Astrocyte (in vitro differentiated cells and primary cell): ENCODE measurements around the gene UBE2K. TPM values are rescaled to one million over a fixed set of nuclear protein-coding genes. Genes with fewer than 3 reads are reported as not detected.
"Not testable (repeated sequence)": the region's sequence is repeated elsewhere in the genome, so short reads cannot be mapped to it uniquely, and the experiment has no call there.

Experiments
- DNase-seq: peaks from one replicate; pipeline ENCODE4 v3.0.0-alpha.2; 2010; ENCODE audit warnings: low read depth
- FAIRE-seq: peaks from 2 replicates; lab custom pipeline; 2011; peaks lifted over from hg19 to GRCh38; lab: Jason Lieb, UNC
- H2AFZ ChIP-seq: 2 replicates; pipeline ENCODE4 v1.6.0; 2012; ENCODE audit warnings: low read depth, low read length, inconsistent platforms
- H3K27ac ChIP-seq: 2 replicates; pipeline ENCODE4 v1.5.1; 2011; ENCODE audit warnings: low read depth, low read length, inconsistent platforms
- H3K27me3 ChIP-seq: 2 replicates; pipeline ENCODE4 v1.6.0; 2011; ENCODE audit warnings: low read length, inconsistent platforms; ENCODE audit not compliant: insufficient read depth
- H3K36me3 ChIP-seq: 2 replicates; pipeline ENCODE4 v1.5.1; 2011; ENCODE audit warnings: low read length, inconsistent platforms; ENCODE audit not compliant: insufficient read depth
- H3K4me1 ChIP-seq: 2 replicates; pipeline ENCODE4 v1.5.1; 2011; ENCODE audit warnings: low read length, inconsistent platforms; ENCODE audit not compliant: insufficient read depth
- H3K4me2 ChIP-seq: 2 replicates; pipeline ENCODE4 v1.6.0; 2012; ENCODE audit warnings: low read length, inconsistent platforms
- H3K4me3 ChIP-seq: 2 replicates; pipeline ENCODE4 v1.5.1; 2011; ENCODE audit warnings: low read depth, mild to moderate bottlenecking, low read length, inconsistent platforms; ENCODE audit not compliant: insufficient read depth
- H3K79me2 ChIP-seq: 2 replicates; pipeline ENCODE4 v1.6.0; 2012; ENCODE audit warnings: mild to moderate bottlenecking, low read length, inconsistent platforms; ENCODE audit not compliant: insufficient read depth
- H3K9ac ChIP-seq: 2 replicates; pipeline ENCODE4 v1.6.0; 2012; ENCODE audit warnings: mild to moderate bottlenecking, low read length, inconsistent platforms
- H3K9me3 ChIP-seq: 2 replicates; pipeline ENCODE4 v1.5.1; 2012; ENCODE audit warnings: low read depth, mild to moderate bottlenecking, low read length, inconsistent platforms; ENCODE audit not compliant: insufficient read depth
- H4K20me1 ChIP-seq: 2 replicates; pipeline ENCODE4 v1.6.0; 2012; ENCODE audit warnings: low read length, inconsistent platforms; ENCODE audit not compliant: insufficient read depth
- H3K27ac Mint-ChIP-seq: one replicate; pipeline ENCODE4 v1.8.0; 2021; ENCODE audit warnings: mild to moderate bottlenecking, mixed read lengths; ENCODE audit not compliant: unreplicated experiment
- H3K27me3 Mint-ChIP-seq: one replicate; pipeline ENCODE4 v1.8.0; 2021; ENCODE audit warnings: low read depth, mixed read lengths; ENCODE audit not compliant: unreplicated experiment
- H3K36me3 Mint-ChIP-seq: one replicate; pipeline ENCODE4 v1.8.0; 2021; ENCODE audit warnings: low read depth, mixed read lengths; ENCODE audit not compliant: unreplicated experiment
- H3K4me1 Mint-ChIP-seq: one replicate; pipeline ENCODE4 v1.8.0; 2021; ENCODE audit warnings: low read depth, mixed read lengths; ENCODE audit not compliant: unreplicated experiment
- H3K4me3 Mint-ChIP-seq: one replicate; pipeline ENCODE4 v1.8.0; 2021; ENCODE audit warnings: mild to moderate bottlenecking, moderate library complexity, mixed read lengths; ENCODE audit not compliant: unreplicated experiment
- H3K9me3 Mint-ChIP-seq: one replicate; pipeline ENCODE4 v1.8.0; 2021; ENCODE audit warnings: mild to moderate bottlenecking, mixed read lengths; ENCODE audit not compliant: unreplicated experiment
- EZH2 ChIP-seq: IDR thresholded peaks from 2 replicates; pipeline ENCODE4 v1.6.1; 2012; ENCODE audit warnings: mild to moderate bottlenecking, low read length, inconsistent platforms; ENCODE audit not compliant: insufficient read depth
- total RNA-seq: library from RNA; stranded (reverse); gene quantifications from 2 replicates; pipeline ENCODE4 v1.2.1, GENCODE V29; 2021
- TF ChIP-seq, protein P1 (sequence below): IDR thresholded peaks from 2 replicates; pipeline ENCODE4 v1.5.1; 2011; ENCODE audit warnings: low read depth, mild to moderate bottlenecking, inconsistent platforms, low read length, moderate library complexity; ENCODE audit not compliant: insufficient read depth

The UBE2K gene
- total RNA-seq, 1 donor from 2014 or later, result 134 TPM

- peaks cover 85% of the 10 kb centered on the region for H4K20me1 ChIP-seq
- Mint-ChIP-seq H3K4me3 (peak overlapping the region; percentile 45), H3K36me3 (peaks cover 8% of the 10 kb centered on the region), H3K9me3 (no peaks in the 10 kb centered on the region), H3K27me3 (no peaks in the 10 kb centered on the region), H3K27ac (peak overlapping the region; percentile 80), H3K4me1 (peaks cover 18% of the 10 kb centered on the region)
- peak; percentile 55 for FAIRE-seq
- H3K4me1 ChIP-seq, result peaks cover 6% of the 10 kb centered on the region
- H3K4me3 ChIP-seq, result no peak overlapping the region
- peaks cover 99% of the 10 kb centered on the region for H3K79me2 ChIP-seq
- no peak overlapping the region for H3K9ac ChIP-seq
- H3K27me3 ChIP-seq, result no peaks in the 10 kb centered on the region
- no peak overlapping the region for H2AFZ ChIP-seq
- H3K9me3 ChIP-seq, result no peaks in the 10 kb centered on the region
- H3K36me3 ChIP-seq, result no peaks in the 10 kb centered on the region
- peak overlapping the region; percentile 51 for H3K4me2 ChIP-seq
- TF ChIP-seq EZH2, result no peak
- TF ChIP-seq, protein P1, sequence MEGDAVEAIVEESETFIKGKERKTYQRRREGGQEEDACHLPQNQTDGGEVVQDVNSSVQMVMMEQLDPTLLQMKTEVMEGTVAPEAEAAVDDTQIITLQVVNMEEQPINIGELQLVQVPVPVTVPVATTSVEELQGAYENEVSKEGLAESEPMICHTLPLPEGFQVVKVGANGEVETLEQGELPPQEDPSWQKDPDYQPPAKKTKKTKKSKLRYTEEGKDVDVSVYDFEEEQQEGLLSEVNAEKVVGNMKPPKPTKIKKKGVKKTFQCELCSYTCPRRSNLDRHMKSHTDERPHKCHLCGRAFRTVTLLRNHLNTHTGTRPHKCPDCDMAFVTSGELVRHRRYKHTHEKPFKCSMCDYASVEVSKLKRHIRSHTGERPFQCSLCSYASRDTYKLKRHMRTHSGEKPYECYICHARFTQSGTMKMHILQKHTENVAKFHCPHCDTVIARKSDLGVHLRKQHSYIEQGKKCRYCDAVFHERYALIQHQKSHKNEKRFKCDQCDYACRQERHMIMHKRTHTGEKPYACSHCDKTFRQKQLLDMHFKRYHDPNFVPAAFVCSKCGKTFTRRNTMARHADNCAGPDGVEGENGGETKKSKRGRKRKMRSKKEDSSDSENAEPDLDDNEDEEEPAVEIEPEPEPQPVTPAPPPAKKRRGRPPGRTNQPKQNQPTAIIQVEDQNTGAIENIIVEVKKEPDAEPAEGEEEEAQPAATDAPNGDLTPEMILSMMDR, result no peak
- peak overlapping the region; percentile 31 for H3K27ac ChIP-seq
- peak; percentile 81 for DNase-seq
Observed at GRCh38 chr4:39732728-39733127, 34.8 kb downstream of the UBE2K start.

DNA sequence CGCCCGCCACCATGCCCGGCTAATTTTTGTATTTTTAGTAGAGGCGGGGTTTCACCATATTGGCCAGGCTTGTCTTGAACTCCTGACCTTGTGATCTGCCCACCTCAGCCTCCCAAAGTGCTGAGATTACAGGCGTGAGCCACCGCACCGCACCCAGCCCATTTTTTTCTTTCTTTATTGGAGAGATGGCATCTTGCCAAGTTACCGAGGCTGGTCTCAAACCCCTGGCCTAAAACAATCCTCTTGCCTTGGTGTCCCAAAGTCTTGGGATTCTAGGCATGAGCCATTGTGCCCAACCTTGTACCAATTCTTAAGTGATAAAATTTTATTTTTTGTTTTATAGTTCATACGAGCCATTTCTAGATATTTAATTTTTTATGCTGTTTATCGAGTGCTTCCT, 41.7 kb downstream of the UBE2K start:
- Histone ChIP-seq H4K20me1 (peaks cover 56% of the 10 kb centered on the region), H3K79me2 (peaks cover 83% of the 10 kb centered on the region)
- H3K4me3 Mint-ChIP-seq, FAIRE-seq, H3K36me3 ChIP-seq, H3K9me3 ChIP-seq, H3K27me3 Mint-ChIP-seq, H3K4me2 ChIP-seq, H3K9ac ChIP-seq, H3K36me3 Mint-ChIP-seq, H3K9me3 Mint-ChIP-seq, H3K4me1 ChIP-seq, H3K27me3 ChIP-seq, H2AFZ ChIP-seq, H3K4me1 Mint-ChIP-seq, H3K4me3 ChIP-seq, DNase-seq, H3K27ac Mint-ChIP-seq, H3K27ac ChIP-seq: not testable (repeated sequence)

- no peaks in the 10 kb centered on the region for H3K27me3 ChIP-seq
- FAIRE-seq (no peak), DNase-seq (no peak)
- H3K36me3 Mint-ChIP-seq, result no peaks in the 10 kb centered on the region
- no peaks in the 10 kb centered on the region for H3K9me3 Mint-ChIP-seq
- no peaks in the 10 kb centered on the region for H3K4me1 ChIP-seq
- H3K9me3 ChIP-seq, result no peaks in the 10 kb centered on the region
- no peaks in the 10 kb centered on the region for H3K27me3 Mint-ChIP-seq
- H3K27ac Mint-ChIP-seq, result no peak overlapping the region
- no peaks in the 10 kb centered on the region for H3K4me1 Mint-ChIP-seq
- no peak overlapping the region for H3K4me3 ChIP-seq
- H3K9ac ChIP-seq, result no peak overlapping the region
- H3K27ac ChIP-seq, result no peak overlapping the region
- peaks cover 82% of the 10 kb centered on the region for H3K79me2 ChIP-seq
- no peak overlapping the region for H2AFZ ChIP-seq
- H3K4me2 ChIP-seq, result no peak overlapping the region
- H4K20me1 ChIP-seq, result peaks cover 56% of the 10 kb centered on the region
- peaks cover 7% of the 10 kb centered on the region for H3K36me3 ChIP-seq
- H3K4me3 Mint-ChIP-seq, result no peak overlapping the region
- TF ChIP-seq, protein P1, result no peak
- TF ChIP-seq EZH2, result no peak
Observed at GRCh38 chr4:39741401-39741800, 43.5 kb downstream of the UBE2K start.
